ENCODE results near the gene PLXNA3. TPM values are rescaled to one million over a fixed set of nuclear protein-coding genes. Genes with fewer than 3 reads are reported as not detected.

PLXNA3 gene
- total and polyA plus RNA-seq, 12 donors: 2.1 to 83.6 (median 24.8) TPM

GRCh38 chrX:154444755-154445246 is 13.3 kb upstream of the PLXNA3 start:
- TF ChIP-seq CTCF (IDR thresholded peaks at IDR 0.05): no peak
- TF ChIP-seq POLR2A (IDR thresholded peaks at IDR 0.05): no peak
- Histone ChIP-seq H3K4me1 (replicated peaks in 1 of 2) (peaks cover 0 to 15% of the 10 kb centered on the region in 2 donors), H3K9me3 (replicated peaks in 1 of 3) (no peaks in the 10 kb centered on the region), H3K4me3 (peak overlapping the region in 2 of 4 donors; percentile 24 to 65), H3K27me3 (no peaks in the 10 kb centered on the region), H3K36me3 (replicated peaks in 1 of 2) (peaks cover 0 to 46% of the 10 kb centered on the region in 2 donors), H3K27ac (peak overlapping the region in 3 of 5 donors; percentile 75 to 92 (median 79))
- no peak for DNase-seq
- WGBS, 4 donors: 48 to 80% (median 62%) methylated on average over 2 to 13 of the region's 13 CpGs
- intact Hi-C loops (cut with DNase I): no loop called here

GRCh38 chrX:154445776-154446175 is 12.3 kb upstream of the PLXNA3 start:
- Histone ChIP-seq H3K9me3 (replicated peaks in 1 of 3) (no peaks in the 10 kb centered on the region), H3K36me3 (replicated peaks in 1 of 2) (peaks cover 0 to 46% of the 10 kb centered on the region in 2 donors), H3K4me3 (no peak overlapping the region), H3K27me3 (no peaks in the 10 kb centered on the region), H3K27ac (no peak overlapping the region), H3K4me1 (replicated peaks in 1 of 2) (peaks cover 0 to 15% of the 10 kb centered on the region in 2 donors)
- TF ChIP-seq POLR2A (IDR thresholded peaks at IDR 0.05) (no peak), CTCF (IDR thresholded peaks at IDR 0.05) (no peak)
- no peak for DNase-seq
- 86 to 98% (median 89%) methylated on average over 8 to 16 of the region's 16 CpGs for WGBS, 4 donors
- intact Hi-C loops (cut with DNase I): no loop called here

GRCh38 chrX:154446430-154446829 is 11.7 kb upstream of the PLXNA3 start:
- H3K36me3 ChIP-seq (replicated peaks in 1 of 2): peaks cover 0 to 44% of the 10 kb centered on the region in 2 donors
- TF ChIP-seq CTCF (IDR thresholded peaks at IDR 0.05) (no peak), POLR2A (IDR thresholded peaks at IDR 0.05) (no peak)
- 84 to 92% (median 90%) methylated on average over 8 to 12 of the region's 12 CpGs for WGBS, 4 donors
- peaks cover 0 to 15% of the 10 kb centered on the region in 2 donors for H3K4me1 ChIP-seq (replicated peaks in 1 of 2)
- H3K4me3 ChIP-seq: no peak overlapping the region
- H3K27me3 ChIP-seq: no peaks in the 10 kb centered on the region
- no peak overlapping the region for H3K27ac ChIP-seq
- H3K9me3 ChIP-seq (replicated peaks in 1 of 3): no peaks in the 10 kb centered on the region
- no peak for DNase-seq
- intact Hi-C loops (cut with DNase I): no loop called here

GRCh38 chrX:154448484-154448883 is 9.6 kb upstream of the PLXNA3 start:
- Histone ChIP-seq H3K36me3 (replicated peaks in 1 of 2) (peaks cover 0 to 31% of the 10 kb centered on the region in 2 donors), H3K4me1 (replicated peaks in 1 of 2) (peaks cover 0 to 15% of the 10 kb centered on the region in 2 donors), H3K4me3 (no peak overlapping the region), H3K27ac (no peak overlapping the region), H3K9me3 (replicated peaks in 1 of 3) (no peaks in the 10 kb centered on the region), H3K27me3 (no peaks in the 10 kb centered on the region)
- no peak for DNase-seq
- intact Hi-C loops (cut with DNase I): no loop called here
- TF ChIP-seq CTCF (IDR thresholded peaks at IDR 0.05) (no peak), POLR2A (IDR thresholded peaks at IDR 0.05) (no peak)
- WGBS, 4 donors: 80 to 88% (median 86%) methylated on average over 1 to 14 of the region's 14 CpGs

All from adrenal gland (tissue), 12 donors.